ENCODE measurements around the gene APOC4. TPM values are rescaled to one million over a fixed set of nuclear protein-coding genes. Genes with fewer than 3 reads are reported as not detected.
A peak's percentile ranks its signal among the peaks of the same experiment; 100 is the strongest.
"Not testable (repeated sequence)": the region's sequence is repeated elsewhere in the genome, so short reads cannot be mapped to it uniquely, and the experiment has no call there.

Gene APOC4
- polyA plus RNA-seq, 5 donors = 0.30 TPM; not detected in 4

DNA sequence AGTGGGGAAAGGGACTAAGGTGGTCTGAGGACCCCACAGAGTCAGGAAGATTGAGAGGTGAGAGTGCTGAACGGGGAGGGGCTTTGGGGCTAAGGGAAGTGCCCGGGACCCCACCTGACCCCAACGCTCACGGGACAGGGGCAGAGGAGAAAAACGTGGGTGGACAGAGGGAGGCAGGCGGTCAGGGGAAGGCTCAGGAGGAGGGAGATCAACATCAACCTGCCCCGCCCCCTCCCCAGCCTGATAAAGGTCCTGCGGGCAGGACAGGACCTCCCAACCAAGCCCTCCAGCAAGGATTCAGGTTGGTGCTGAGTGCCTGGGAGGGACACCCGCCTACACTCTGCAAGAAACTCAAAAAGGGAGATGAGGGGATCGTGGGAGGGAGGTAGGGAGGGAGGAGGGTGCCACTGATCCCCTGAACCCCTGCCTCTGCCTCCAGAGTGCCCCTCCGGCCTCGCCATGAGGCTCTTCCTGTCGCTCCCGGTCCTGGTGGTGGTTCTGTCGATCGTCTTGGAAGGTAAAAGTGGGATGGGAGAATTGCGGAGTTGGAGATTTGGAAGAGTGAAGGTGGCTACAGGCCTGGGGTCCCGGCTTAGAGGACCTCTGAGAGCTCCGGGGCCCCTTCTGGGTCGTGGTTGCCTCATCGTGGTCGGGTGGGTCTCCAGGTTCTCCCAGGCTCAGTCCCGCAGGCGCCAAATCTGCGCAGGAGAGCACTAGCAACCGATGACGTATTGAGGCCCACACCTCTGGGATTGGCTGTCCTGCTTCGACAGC, 27.4 kb upstream of the APOC4 start, which contains the start of gene APOC1:
Gene APOC1 (plus strand): TSS at position 176 of the 774 bp plus-strand sequence. CDS start 284 bp downstream, at position 460.
- peak; percentile 85 to 88 for DNase-seq

DNA sequence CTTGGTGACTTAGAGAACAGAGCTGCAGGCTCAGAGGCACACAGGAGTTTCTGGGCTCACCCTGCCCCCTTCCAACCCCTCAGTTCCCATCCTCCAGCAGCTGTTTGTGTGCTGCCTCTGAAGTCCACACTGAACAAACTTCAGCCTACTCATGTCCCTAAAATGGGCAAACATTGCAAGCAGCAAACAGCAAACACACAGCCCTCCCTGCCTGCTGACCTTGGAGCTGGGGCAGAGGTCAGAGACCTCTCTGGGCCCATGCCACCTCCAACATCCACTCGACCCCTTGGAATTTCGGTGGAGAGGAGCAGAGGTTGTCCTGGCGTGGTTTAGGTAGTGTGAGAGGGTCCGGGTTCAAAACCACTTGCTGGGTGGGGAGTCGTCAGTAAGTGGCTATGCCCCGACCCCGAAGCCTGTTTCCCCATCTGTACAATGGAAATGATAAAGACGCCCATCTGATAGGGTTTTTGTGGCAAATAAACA, 17.8 kb upstream of the APOC4 start:
- DNase-seq = no peak

DNA sequence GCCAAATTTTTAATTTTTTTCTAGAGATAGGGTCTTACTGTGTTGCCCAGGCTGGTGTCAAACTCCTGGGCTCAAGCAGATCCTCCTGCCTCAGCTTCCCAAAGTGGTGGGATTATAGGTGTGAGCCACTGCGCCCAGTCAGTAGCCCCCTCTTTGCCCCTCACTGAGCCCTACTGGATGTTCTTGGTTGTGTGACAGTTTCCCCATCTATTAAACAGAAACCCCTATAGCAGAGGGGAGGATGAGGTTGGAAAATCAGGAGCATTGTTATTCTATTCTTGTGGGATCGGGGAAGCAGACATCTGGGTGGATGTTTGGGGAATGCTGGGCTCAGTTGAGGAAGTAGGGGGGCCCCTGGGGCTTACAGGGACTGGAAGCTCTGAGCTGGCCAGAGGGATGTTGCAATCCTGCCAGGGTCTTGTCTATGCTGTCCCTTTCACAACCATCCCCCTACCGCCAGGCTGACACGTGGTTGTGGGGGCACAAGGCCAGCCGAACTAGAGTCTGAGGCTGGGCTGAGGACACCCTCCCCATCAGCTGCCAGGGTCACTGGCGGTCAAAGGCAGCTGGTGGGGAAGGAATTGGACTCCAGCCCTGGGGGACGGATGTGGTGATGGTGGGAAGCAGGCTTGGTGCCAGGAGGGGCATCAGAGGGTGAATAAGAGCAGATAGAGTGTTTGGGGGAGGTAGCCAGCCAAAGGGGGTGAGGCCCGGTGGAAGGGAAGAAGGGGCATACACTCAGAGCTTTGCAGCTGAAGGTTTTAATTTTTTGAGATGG, 16.7 kb upstream of the APOC4 start:
- peak; percentile 83 to 88 for DNase-seq

DNA sequence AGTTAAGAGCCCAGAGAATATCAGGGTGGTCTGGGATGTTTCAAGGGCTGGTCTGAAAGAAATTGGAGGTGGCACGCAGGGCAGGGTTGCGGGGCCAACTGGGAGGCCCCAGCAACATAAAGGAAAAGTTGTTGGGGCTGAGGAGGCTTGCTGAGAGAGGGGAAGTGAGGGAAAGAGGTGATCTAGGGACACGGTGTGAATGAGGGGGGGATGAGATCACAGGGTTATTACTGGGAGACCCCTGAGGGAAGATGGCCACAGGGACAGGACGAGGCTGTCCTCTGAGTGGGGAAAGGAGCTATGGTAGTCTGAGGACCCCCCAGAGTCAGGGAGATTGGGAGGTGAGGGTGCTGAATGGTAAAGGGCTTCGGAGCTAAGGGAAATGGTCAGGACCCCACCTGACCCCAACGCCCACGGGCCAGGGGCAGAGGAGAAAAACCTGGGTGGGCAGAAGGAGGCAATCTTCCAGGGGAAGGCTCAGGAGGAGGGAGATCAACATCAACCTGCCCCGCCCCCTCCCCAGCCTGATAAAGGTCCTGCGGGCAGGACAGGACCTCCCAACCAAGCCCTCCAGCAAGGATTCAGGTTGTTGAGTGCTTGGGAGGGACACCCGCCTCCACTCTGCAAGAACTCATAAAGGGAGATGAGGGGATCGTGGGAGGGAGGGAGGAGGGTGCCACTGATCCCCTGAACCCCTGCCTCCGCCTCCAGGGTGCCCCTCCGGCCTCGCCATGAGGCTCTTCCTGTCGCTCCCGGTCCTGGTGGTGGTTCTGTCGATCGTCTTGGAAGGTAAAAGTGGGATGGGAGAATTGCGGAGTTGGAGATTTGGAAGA, 15.6 kb upstream of the APOC4 start:
- DNase-seq = not testable (repeated sequence)

DNA sequence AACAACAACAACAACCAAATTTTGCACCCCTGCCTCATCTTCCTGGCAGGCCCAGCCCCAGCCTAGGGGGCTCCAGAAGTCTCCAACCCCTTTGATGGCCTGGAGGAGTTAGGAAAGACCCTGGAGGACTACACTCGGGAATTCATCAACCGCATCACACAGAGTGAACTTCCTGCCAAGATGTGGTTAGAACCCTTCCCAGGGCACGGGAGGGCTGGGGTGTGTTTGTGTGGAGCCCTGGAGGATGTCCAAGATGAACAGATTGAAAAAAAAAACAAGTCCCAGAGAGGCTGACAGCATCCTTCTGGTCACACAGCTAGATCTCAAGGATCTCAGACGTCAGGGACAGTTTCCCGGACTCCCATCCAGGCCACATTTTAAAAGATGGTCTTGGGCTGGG, 14.3 kb upstream of the APOC4 start:
- DNase-seq = no peak

DNA sequence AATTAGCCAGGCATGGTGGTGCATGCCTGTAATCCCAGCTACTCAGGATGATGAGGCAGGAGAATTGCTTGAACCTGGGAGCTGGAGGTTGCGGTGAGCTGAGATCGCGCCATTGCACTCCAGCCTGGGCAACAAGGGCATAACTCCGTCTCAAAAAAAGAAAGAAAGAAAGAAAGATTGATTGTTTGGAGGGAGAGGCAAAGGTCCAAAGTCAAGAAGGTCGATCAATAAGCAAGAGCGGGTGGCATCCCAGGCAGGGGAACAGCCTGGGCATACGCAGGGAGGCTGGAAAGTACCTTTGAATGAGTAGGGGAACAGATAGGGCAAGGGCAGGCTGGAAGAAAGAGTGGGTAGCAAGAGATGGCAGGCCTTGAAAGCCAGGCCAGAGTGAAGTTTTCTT, 11.9 kb upstream of the APOC4 start:
- no peak for DNase-seq

DNA sequence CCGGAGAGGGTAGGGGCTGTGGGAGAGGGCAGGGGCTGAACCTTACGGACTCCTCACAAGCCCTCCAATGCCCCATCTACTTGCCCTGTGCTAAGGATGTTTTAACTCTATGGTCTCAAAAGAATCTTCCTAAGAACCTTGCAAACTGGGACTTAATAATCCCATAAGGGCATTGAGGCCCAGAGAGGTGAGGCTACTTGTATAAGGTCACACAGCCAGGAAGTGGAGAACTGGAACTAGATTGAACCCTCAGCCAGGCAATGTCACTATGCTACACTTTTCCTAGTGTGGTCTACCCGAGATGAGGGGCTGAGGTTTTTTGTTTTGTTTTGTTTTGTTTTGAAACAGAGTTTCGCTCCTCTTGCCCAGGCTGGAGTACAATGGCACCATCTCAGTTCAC, 10.5 kb upstream of the APOC4 start:
- no peak for DNase-seq

DNA sequence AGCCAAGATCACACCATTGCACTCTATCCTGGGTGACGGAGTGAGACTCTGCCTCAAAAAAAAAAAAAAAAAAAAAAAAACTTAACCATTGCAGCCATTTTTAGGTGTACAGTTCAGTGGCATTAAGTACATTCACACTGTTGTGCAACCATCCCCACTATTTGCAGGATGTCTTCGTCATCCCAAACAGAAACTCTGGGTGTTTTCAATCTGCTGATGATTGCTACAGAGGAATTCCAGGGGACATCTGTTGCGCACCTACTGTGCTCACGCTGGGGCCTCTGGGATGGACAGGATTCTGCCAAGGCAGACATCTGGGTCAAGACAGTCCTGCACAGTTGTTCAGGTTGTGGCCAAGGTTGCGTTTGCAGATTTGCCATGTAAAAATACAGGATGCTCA, 2.4 kb upstream of the APOC4 start:
- no peak for DNase-seq

DNA sequence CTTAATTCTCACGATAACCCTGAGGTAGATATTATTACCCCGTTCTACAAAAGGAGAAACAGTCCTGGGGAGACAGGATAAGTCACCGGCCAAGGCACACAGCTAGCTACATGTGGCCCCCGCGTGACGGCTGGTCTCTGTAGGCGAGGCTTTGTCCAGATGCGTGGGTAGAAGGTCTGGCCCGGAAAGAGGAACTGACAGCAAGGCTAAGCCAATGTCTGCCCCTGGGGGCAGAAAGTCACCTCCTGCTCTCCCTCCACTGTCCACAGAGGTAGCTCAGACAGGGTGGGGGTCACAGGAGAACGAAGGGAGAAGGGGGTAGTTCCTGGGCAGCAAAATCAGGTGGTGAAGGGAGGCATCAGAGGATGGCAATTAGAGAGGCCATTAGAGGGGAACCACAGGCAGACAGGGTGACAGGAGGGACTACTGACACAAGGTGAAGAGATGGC, 1.8 kb downstream of the APOC4 start:
- no peak for DNase-seq

DNA sequence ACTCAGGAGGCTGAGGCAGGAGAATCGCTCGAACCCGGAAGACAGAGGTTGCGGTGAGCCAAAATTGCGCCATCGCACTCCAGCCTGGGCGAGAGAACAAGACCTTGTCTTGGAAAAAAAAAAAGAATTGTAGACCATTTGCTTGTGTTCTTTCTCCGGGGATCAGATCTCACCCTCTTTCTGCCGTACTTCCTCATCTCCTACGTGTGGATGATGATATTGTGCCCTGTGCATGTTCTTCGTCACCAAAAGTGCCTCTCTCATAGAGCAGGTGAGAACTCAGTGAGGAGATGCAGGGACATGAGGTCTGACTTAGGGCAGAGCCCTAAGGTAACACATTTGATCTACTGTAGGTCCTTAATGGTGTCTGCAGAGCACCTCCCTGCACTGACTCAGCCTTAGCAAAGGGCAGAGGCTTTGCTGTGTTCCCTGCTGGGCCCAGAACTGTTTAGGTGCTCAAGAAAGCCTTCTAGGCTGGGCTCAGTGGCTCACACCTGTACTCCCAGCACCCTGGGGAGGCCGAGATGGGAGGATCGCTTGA, 5.1 kb downstream of the APOC4 start:
- no peak for DNase-seq

DNA sequence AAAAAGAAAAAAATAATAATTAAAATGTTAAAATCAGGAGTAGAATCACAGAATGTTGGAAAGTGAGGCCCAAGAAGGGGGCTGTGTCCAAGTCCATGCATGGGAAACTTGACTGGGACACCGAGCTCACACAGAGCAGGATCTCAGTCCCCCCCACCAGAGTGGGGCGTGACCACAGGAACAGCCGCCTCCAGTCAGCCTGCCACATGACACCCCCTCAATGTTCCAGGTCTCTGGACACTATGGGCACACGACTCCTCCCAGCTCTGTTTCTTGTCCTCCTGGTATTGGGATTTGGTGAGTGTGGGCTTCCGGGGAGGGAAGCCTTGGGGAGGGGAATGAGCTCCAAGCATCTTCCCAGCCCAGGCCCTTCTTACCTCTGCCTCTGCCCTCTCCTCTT, 6.2 kb downstream of the APOC4 start:
- DNase-seq = no peak

DNA sequence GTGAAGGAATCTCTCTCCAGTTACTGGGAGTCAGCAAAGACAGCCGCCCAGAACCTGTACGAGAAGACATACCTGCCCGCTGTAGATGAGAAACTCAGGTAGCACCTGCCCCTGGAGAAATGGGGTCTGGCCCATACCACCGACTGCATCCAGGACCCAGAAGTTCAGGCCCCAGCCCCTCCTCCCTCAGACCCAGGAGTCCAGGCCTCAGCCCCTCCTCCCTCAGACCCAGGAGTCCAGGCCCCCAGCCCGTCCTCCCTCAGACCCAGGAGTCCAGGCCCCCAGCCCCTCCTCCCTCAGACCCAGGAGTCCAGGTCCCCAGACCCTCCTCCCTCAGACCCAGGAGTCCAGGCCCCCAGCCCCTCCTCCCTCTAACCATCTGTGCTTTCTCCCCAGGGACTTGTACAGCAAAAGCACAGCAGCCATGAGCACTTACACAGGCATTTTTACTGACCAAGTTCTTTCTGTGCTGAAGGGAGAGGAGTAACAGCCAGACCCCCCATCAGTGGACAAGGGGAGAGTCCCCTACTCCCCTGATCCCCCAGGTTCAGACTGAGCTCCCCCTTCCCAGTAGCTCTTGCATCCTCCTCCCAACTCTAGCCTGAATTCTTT, 6.8 kb downstream of the APOC4 start:
- no peak for DNase-seq

DNA sequence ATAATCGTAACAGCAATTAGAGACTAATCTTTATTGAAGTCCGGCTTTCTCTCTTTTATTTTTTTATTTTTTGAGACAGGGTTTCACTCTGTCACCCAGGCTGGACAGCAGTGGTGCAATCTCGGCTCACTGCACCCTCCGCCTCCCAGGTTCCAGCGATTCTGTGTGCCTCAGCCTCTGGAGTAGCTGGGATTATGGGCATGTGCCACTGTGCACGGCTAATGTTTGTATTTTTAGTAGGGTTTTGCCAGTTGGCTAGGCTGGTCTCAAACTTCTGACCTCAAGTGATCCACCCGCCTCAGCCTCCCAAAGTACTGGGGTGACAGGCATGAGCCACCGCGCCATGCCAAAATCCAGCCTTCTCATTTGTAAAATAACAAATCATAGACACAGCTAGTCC, 7.5 kb downstream of the APOC4 start:
- no peak for DNase-seq

DNA sequence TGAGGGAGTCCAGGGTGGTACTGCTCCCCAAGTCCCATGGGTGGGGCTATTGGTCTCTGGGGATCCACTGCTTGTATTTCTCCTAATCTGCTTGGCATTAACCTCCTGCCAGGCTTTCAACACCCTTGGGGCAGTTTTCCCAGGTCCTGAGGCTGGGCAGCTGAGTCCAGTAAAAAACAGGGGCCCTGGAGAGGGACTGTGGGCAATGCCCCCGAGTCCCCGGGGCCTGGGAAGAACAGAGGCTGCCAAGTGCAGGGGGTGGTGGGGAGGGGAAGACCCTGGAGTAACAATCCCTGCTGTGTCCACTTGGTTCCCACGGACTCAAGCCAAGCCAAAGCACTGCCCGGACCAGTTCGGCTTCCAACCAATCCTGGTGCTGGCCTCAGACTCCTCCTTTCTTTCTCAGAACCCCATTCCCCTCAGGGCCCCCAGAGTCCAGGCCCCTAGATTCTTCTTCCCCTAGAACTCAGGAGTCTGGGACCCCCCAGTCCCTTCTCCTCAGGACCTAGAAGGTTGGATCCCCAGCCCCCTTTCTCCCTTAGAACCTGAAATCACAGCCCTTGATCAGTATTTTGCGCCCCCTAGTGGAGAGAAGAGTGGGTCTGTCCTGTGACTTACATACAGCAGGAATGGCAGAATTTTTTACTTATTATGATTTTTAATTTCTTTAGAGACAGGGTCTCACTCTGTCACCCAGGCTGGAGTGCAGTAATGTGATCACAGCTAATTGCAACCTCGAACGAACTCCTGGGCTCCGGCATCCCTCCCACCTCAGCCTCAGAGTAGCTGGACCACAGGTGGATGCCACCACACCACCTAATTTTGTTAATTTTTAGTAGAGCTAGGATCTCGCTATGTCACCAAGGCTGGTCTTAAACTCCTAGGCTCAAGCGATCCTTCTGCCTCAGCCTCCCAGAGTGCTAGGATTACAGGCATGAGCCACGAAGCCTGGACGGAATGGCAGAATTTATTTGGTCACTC, 9.4 kb downstream of the APOC4 start:
- DNase-seq = peak; percentile 63 to 75

DNA sequence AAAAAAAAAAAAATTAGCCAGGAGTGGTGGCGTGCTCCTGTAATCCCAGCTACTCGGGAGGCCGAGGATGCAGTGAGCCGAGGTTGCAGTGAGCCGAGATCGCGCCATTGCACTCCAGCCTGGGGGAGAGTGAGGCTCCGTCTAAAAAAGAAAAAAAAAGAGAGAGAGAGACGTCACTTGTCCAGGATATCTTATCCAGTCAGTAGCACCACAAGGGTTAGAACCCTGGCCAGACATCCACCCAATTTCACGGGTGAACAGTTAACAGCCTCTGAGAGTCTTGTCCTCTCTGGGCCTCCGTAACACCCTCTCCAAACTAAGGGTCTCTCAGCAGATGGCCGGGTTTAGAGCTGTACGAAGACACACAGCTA, 12.2 kb downstream of the APOC4 start:
- no peak for DNase-seq

DNA sequence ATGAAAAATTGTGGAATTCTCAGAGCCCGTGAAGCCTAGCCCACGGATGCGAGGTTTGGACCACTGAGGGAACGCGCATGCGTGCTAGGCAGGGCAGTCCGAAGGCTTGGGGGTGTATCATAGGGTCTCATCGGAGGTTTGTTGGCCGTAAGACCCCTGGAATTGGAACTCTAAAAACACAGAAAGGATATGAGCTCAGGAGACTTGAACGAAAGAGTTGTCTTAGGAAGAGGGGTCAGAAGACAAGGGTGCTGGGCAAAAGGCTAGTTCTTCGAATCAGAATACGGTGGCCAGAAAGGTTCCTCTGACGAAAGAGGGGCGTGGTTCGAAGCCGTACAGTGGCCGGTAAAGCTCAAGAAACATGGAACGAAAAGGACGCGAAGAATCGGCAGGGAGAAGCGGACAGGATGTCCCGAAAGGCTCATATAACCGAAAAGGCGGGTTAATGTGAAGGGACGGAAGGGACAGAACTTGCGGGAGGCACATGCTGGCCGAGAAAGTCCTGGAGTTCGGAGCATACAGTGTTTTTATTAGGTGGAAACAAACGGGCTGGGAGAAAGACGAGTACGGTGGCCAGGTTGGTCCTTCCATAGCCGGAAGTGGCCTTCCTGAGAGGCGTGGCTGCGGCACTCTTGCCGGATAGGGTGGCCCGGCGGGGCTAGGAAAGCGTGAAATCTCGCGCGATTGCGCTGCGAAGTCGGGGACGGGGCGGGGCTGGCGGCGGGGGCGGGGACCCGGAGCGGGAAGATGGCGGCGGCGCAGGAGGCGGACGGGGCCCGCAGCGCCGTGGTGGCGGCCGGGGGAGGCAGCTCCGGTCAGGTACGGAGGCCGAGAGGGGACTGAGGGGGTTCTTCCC, 12.8 kb downstream of the APOC4 start, which contains the start of gene CLPTM1:
Gene CLPTM1 (plus strand): TSS at position 732 of the 856 bp plus-strand sequence. CDS start 16 bp downstream, at position 748.
- DNase-seq = peak; percentile 97 to 98

DNA sequence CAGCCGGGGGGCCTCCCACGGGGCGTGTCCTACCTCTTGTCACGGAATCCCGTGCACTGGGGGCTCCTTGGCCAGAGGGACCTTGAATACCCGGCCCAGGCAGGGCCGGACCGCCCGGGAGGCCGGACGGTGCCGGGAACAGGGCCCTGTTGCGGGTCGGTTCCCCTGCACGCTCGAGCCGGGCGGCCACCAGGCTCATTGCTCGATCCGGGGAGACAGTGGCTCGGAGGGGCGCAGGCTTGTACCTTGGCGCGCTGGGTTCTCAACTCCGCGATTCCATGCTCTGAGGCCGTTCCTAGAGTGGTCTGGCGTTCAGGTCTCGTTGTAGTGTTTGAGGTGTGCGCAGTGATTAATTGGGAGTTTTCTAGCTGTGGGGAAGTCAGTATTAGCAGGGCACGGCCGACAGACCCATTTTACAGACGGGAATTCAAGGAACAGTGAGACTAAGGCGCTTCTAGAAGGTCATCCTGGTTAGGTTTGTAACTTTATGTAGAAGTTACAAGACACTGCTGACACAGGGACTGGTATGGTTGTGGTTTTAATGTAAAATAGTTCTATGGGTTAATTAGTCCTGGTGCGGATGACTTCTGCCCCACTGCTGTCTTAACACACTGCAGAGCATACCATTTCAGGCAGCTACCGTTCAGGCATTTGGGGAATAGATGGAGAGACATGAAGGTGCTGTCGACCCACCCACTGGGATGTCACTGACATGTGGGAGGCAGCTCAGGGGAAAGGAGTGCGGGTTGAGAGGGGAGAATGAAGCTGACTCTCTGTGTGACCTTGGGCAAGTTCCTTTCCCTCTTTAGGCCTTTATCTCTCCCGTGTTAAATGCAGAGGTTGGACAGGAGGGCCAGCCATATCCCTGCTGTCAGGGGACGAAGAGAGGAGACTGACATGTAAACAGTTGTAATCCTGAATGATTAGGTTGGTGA, 13.7 kb downstream of the APOC4 start:
- DNase-seq = no peak

DNA sequence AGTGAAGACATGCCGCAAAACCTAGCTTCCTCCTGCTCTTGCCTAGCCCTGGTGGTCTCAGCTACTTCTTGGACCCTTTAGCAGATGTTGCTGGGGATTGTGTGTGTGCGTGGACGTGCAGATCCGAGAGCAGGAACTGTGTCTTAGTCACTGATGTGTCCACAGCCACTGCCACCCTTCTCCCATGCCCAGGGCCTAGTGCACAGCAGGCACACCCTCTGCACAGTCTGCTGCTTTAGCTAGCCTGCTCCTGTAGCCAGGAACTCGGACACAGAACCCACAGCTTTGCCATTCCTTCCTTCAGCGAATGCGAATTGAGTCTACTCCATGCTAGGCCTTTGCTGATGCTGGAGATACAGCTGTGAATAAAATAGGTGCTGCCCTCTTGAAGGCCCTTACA, 15.5 kb downstream of the APOC4 start:
- no peak for DNase-seq

Measured in right lung (tissue), 5 donors.